GM12892 (cell line): ENCODE measurements around the gene SENP5.

Experiments
- POLR2A ChIP-seq: IDR thresholded peaks from 2 replicates; pipeline ENCODE4 v1.6.1; 2011; ENCODE audit warnings: low read depth, low read length, control low read depth
- POLR2AphosphoS5 ChIP-seq: IDR thresholded peaks from 2 replicates; pipeline ENCODE4 v1.6.1; 2011; ENCODE audit warnings: low read depth, low read length, control low read depth
- TAF1 ChIP-seq: IDR thresholded peaks from 2 replicates; pipeline ENCODE4 v1.6.1; 2011; ENCODE audit warnings: low read depth, mild to moderate bottlenecking, control low read depth, low read length, borderline replicate concordance

DNA sequence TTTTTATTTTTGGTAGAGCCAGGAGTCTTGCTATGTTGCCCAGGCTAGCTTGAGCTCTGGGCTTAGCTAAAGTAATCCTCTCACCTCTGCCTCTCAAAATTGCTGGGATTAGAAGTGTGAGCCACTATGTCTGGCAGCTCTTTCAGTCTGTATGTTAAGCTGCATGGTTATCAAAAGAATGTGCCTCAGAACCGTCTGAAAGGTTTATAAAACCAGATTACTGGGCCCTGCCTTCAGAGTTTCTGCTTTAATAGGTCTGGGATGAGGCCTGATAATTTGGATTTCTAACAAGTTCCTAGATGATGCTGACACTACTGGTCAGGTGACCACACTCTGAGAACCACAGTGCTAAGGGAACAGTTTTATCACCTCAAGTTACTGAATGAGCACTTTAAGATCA, 34.6 kb downstream of the SENP5 start:
- TF ChIP-seq TAF1 = no peak
- no peak for TF ChIP-seq POLR2A
- no peak for TF ChIP-seq POLR2AphosphoS5
